ENCODE measurements around the gene NPS. TPM values are rescaled to one million over a fixed set of nuclear protein-coding genes. Genes with fewer than 3 reads are reported as not detected.

The NPS gene
- total RNA-seq, 1 experiment from 2014 or later, result not detected

- in situ Hi-C loops (cut with HindIII; ENCODE audit: low pct_unique_long_range_greater_than_20kb, low sequenced_read_pairs), result no loop called here
- DNase-seq (ENCODE audit: low read depth), result no peak
Observed at GRCh38 chr10:127587668-127588365, 38.7 kb downstream of the NPS start.

- no peak for DNase-seq (ENCODE audit: low read depth)
- in situ Hi-C loops (cut with HindIII; ENCODE audit: low pct_unique_long_range_greater_than_20kb, low sequenced_read_pairs), result no loop called here
Observed at GRCh38 chr10:127592586-127592985, 43.5 kb downstream of the NPS start.

- in situ Hi-C loops (cut with HindIII; ENCODE audit: low pct_unique_long_range_greater_than_20kb, low sequenced_read_pairs), result no loop called here
- peak; percentile 19 for DNase-seq (ENCODE audit: low read depth)
Observed at GRCh38 chr10:127600479-127600878, 51.4 kb downstream of the NPS start.

Other genes starting within 250 kb of the NPS start
- not detected in 2 replicates for gene FOXI2, start 187.9 kb downstream of the NPS start, total RNA-seq (2014; rRNA removed; shearing (Covaris generic); ENCODE audit: low replicate concordance)